BLaER1 (cell line): ENCODE results near the gene FAM171A1.
A peak's percentile ranks its signal among the peaks of the same experiment; 100 is the strongest.

ENCODE experiments used
- H3K27ac ChIP-seq: shearing (Covaris generic); formaldehyde crosslinking; 2 replicates; pipeline ENCODE4 v1.8.1; 2022
- H3K27me3 ChIP-seq: shearing (Covaris generic); formaldehyde crosslinking; 2 replicates; pipeline ENCODE4 v1.8.1; 2022
- H3K36me3 ChIP-seq: shearing (Covaris generic); formaldehyde crosslinking; 2 replicates; pipeline ENCODE4 v1.8.1; 2022
- H3K4me1 ChIP-seq: shearing (Covaris generic); formaldehyde crosslinking; 2 replicates; pipeline ENCODE4 v1.8.1; 2022
- H3K4me2 ChIP-seq: shearing (Covaris generic); formaldehyde crosslinking; 2 replicates; pipeline ENCODE4 v1.8.1; 2022
- H3K4me3 ChIP-seq: shearing (Covaris generic); formaldehyde crosslinking; 2 replicates; pipeline ENCODE4 v1.8.1; 2022
- H3K9ac ChIP-seq: shearing (Covaris generic); formaldehyde crosslinking; 2 replicates; pipeline ENCODE4 v1.8.1; 2022
- H3K9me3 ChIP-seq: shearing (Covaris generic); formaldehyde crosslinking; 2 replicates; pipeline ENCODE4 v1.8.1; 2022
- H4K20me1 ChIP-seq: shearing (Covaris generic); formaldehyde crosslinking; 2 replicates; pipeline ENCODE4 v1.8.1; 2022
- Cebpa-rat ChIP-seq: shearing (Covaris generic); IDR thresholded peaks from 2 replicates; pipeline ENCODE4 v1.8.1; 2022

Gene FAM171A1

GRCh38 chr10:15374566-15374965 is 3.5 kb upstream of the FAM171A1 start:
- H3K9me3 ChIP-seq: no peaks in the 10 kb centered on the region
- H3K4me2 ChIP-seq: no peak overlapping the region
- H3K27ac ChIP-seq: no peak overlapping the region
- H3K36me3 ChIP-seq: no peaks in the 10 kb centered on the region
- peaks cover 2% of the 10 kb centered on the region; the same call in 1 of the 2 replicates for H3K4me1 ChIP-seq
- H3K9ac ChIP-seq: no peak overlapping the region
- H3K4me3 ChIP-seq: no peak overlapping the region
- TF ChIP-seq Cebpa-rat: no peak
- no peaks in the 10 kb centered on the region for H3K27me3 ChIP-seq
- H4K20me1 ChIP-seq: 0 out of 2 replicates have a peak, but pooled peaks cover 2% of the 10 kb centered on the region

GRCh38 chr10:15374156-15374555 is 3.1 kb upstream of the FAM171A1 start:
- H3K4me3 ChIP-seq: no peak overlapping the region
- H3K36me3 ChIP-seq: no peaks in the 10 kb centered on the region
- no peak for TF ChIP-seq Cebpa-rat
- no peak overlapping the region for H3K9ac ChIP-seq
- H3K27me3 ChIP-seq: no peaks in the 10 kb centered on the region
- H3K4me2 ChIP-seq: no peak overlapping the region
- no peaks in the 10 kb centered on the region for H3K9me3 ChIP-seq
- H4K20me1 ChIP-seq: 0 out of 2 replicates have a peak, but pooled peaks cover 6% of the 10 kb centered on the region
- H3K4me1 ChIP-seq: peaks cover 6% of the 10 kb centered on the region
- no peak overlapping the region for H3K27ac ChIP-seq

- Histone ChIP-seq H3K4me3 (no peak overlapping the region), H3K9ac (no peak overlapping the region), H3K36me3 (no peaks in the 10 kb centered on the region), H3K27ac (no peak overlapping the region), H3K27me3 (no peaks in the 10 kb centered on the region), H3K9me3 (no peaks in the 10 kb centered on the region), H3K4me2 (no peak overlapping the region), H3K4me1 (peaks cover 16% of the 10 kb centered on the region), H4K20me1 (peaks cover 15% of the 10 kb centered on the region)
- TF ChIP-seq Cebpa-rat: no peak
Measured at GRCh38 chr10:15373199-15373598, 2.1 kb upstream of the FAM171A1 start.

GRCh38 chr10:15370212-15370855 is 755 bp downstream of the FAM171A1 start:
- H3K4me3 ChIP-seq: peak overlapping the region; percentile 92
- peaks cover 34% of the 10 kb centered on the region for H4K20me1 ChIP-seq
- peaks cover 8% of the 10 kb centered on the region for H3K9me3 ChIP-seq
- peak overlapping the region; percentile 97 for H3K9ac ChIP-seq
- TF ChIP-seq Cebpa-rat: no peak
- H3K27me3 ChIP-seq: no peaks in the 10 kb centered on the region
- H3K4me2 ChIP-seq: peak overlapping the region; percentile 99
- H3K27ac ChIP-seq: peak overlapping the region; percentile 94
- H3K36me3 ChIP-seq: peaks cover 3% of the 10 kb centered on the region
- H3K4me1 ChIP-seq: peaks cover 26% of the 10 kb centered on the region

GRCh38 chr10:15369256-15370211 is 1.6 kb downstream of the FAM171A1 start:
- Histone ChIP-seq H3K9ac (peak overlapping the region; percentile 97), H3K27me3 (no peaks in the 10 kb centered on the region), H3K36me3 (peaks cover 11% of the 10 kb centered on the region), H3K27ac (peak overlapping the region; percentile 94), H4K20me1 (peaks cover 42% of the 10 kb centered on the region), H3K4me1 (peaks cover 29% of the 10 kb centered on the region), H3K4me2 (peak overlapping the region; percentile 99), H3K9me3 (peaks cover 15% of the 10 kb centered on the region), H3K4me3 (peak overlapping the region; percentile 92)
- TF ChIP-seq Cebpa-rat: no peak

- Histone ChIP-seq H3K9ac (no peak overlapping the region; the same call in 1 of the 2 replicates), H4K20me1 (peaks cover 52% of the 10 kb centered on the region), H3K4me2 (peak overlapping the region; percentile 99), H3K36me3 (peaks cover 21% of the 10 kb centered on the region), H3K9me3 (peaks cover 22% of the 10 kb centered on the region), H3K27me3 (no peaks in the 10 kb centered on the region), H3K27ac (no peak overlapping the region), H3K4me1 (peaks cover 39% of the 10 kb centered on the region), H3K4me3 (no peak overlapping the region)
- no peak for TF ChIP-seq Cebpa-rat
Measured at GRCh38 chr10:15368101-15368855, 2.8 kb downstream of the FAM171A1 start.

GRCh38 chr10:15367296-15368085 is 3.6 kb downstream of the FAM171A1 start:
- no peak overlapping the region for H3K27ac ChIP-seq
- H3K9me3 ChIP-seq: peaks cover 25% of the 10 kb centered on the region
- H3K27me3 ChIP-seq: no peaks in the 10 kb centered on the region
- H3K4me2 ChIP-seq: peak overlapping the region; percentile 99
- TF ChIP-seq Cebpa-rat: no peak
- H3K4me1 ChIP-seq: peaks cover 39% of the 10 kb centered on the region
- peaks cover 24% of the 10 kb centered on the region for H3K36me3 ChIP-seq
- no peak overlapping the region for H3K4me3 ChIP-seq
- H3K9ac ChIP-seq: no peak overlapping the region
- H4K20me1 ChIP-seq: peaks cover 53% of the 10 kb centered on the region

- Histone ChIP-seq H3K27ac (no peak overlapping the region), H3K9ac (no peak overlapping the region), H4K20me1 (peaks cover 65% of the 10 kb centered on the region), H3K4me1 (peaks cover 46% of the 10 kb centered on the region), H3K27me3 (no peaks in the 10 kb centered on the region), H3K4me2 (no peak overlapping the region), H3K9me3 (peaks cover 25% of the 10 kb centered on the region), H3K36me3 (peaks cover 24% of the 10 kb centered on the region), H3K4me3 (no peak overlapping the region)
- no peak for TF ChIP-seq Cebpa-rat
Measured at GRCh38 chr10:15365692-15366091, 5.4 kb downstream of the FAM171A1 start.

- Histone ChIP-seq H3K4me3 (no peak overlapping the region), H3K36me3 (peaks cover 31% of the 10 kb centered on the region), H3K9ac (no peak overlapping the region), H4K20me1 (peaks cover 75% of the 10 kb centered on the region), H3K4me1 (peaks cover 44% of the 10 kb centered on the region), H3K4me2 (peak overlapping the region; percentile 18), H3K27me3 (no peaks in the 10 kb centered on the region), H3K27ac (no peak overlapping the region), H3K9me3 (peaks cover 25% of the 10 kb centered on the region)
- TF ChIP-seq Cebpa-rat: no peak
Measured at GRCh38 chr10:15364001-15364400, 7.1 kb downstream of the FAM171A1 start.
